ENCODE data around the gene NLRP5.
"Not testable (repeated sequence)": the region's sequence is repeated elsewhere in the genome, so short reads cannot be mapped to it uniquely, and the experiment has no call there.

Gene NLRP5

DNA sequence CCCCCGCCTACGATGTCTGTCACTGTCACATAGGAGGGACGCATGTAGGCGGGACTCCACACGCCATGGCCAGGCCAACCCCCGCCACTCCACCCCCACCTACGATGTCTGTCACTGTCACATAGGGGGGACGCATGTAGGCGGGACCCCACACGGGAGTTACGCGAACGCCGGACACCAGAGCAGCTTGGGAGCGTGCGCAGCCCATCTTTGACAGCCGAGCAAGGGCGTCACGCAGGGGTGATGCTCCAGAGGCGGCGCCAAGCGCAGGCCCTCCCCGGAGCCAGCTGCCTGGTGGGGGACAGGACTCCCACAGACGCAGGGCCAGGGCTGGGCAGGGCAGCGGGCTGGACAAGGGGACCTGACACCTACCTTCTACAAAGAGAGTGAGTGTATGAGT is 114.5 kb downstream of the NLRP5 start:
- FAIRE-seq: no peak
- no peak for TF ChIP-seq POLR2AphosphoS5 (IDR thresholded peaks at IDR 0.05; ENCODE audit: low read depth, low read length)
- TF ChIP-seq POLR2A (IDR thresholded peaks at IDR 0.05; ENCODE audit: low read depth, low read length): no peak
- TF ChIP-seq TAF1 (IDR thresholded peaks at IDR 0.05; ENCODE audit: borderline replicate concordance, low read depth, low read length): no peak
- DNase-seq (ENCODE audit: insufficient read length): no peak

DNA sequence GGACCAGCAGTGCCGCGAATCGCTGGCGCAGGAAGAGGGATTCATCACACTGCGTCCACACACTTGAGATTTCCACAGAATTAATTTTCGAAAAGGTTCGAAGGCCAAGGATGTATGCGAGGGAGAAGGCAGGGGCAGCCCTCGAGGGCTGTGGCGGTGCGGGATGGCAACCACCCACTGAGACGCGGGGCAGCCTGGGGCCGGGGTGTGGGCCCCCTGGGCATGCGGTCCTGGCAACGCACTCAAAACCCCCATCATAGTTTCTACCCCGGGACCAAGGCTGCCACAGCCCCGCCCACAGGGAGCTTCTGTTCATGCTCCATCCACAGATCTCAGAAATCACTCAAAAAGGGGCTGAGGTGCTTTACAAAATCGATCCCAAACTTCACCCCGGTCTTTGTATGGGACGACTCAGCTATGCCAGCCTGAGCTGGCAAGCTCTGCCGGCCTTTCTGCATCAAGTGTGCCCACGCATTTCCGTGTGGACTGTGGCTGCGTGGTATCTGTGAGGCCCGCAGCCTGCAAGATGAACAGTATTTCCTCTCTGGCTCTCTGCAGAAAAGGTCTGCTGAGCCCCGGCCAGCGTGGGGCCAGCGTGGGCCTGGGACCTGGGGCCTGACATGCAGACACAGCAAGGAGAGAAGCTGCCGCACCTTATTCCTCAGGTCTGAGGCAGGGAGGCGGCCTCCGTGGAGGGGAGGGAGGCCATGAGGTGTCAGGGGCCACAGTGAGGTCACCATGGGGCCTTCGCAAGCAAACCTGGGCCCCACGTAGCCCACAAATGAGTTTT is 115.4 kb downstream of the NLRP5 start:
- FAIRE-seq (no peak), DNase-seq (ENCODE audit: insufficient read length) (no peak)
- no peak for TF ChIP-seq POLR2A (IDR thresholded peaks at IDR 0.05; ENCODE audit: low read depth, low read length)
- TF ChIP-seq TAF1 (IDR thresholded peaks at IDR 0.05; ENCODE audit: borderline replicate concordance, low read depth, low read length): no peak
- no peak for TF ChIP-seq POLR2AphosphoS5 (IDR thresholded peaks at IDR 0.05; ENCODE audit: low read depth, low read length)

GRCh38 chr19:56103027-56103614 is 116.5 kb downstream of the NLRP5 start:
- no peak for FAIRE-seq
- no peak for TF ChIP-seq POLR2AphosphoS5 (IDR thresholded peaks at IDR 0.05; ENCODE audit: low read depth, low read length)
- TF ChIP-seq POLR2A (IDR thresholded peaks at IDR 0.05; ENCODE audit: low read depth, low read length): no peak
- no peak for TF ChIP-seq TAF1 (IDR thresholded peaks at IDR 0.05; ENCODE audit: borderline replicate concordance, low read depth, low read length)
- DNase-seq (ENCODE audit: insufficient read length): no peak

DNA sequence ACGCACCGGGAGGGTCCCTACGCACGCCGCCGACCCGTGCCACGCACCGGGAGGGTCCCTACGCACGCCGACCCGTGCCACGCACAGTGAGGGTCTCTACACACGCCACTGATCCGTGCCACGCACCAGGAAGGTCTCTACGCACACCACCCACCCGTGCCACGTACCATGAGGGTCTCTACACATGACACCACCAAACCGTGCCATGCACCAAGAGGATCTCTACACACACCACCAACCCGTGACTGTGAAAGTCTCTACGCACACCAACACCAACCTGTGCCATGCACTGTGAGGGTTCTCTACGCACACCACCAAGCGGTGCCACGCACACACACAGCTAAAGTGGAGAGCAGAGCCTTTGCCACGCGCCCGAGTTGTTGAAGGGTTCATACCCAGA is 117.8 kb downstream of the NLRP5 start:
- DNase-seq (ENCODE audit: insufficient read length) (no peak), FAIRE-seq (no peak)
- TF ChIP-seq POLR2A (IDR thresholded peaks at IDR 0.05; ENCODE audit: low read depth, low read length) (no peak), TAF1 (IDR thresholded peaks at IDR 0.05; ENCODE audit: borderline replicate concordance, low read depth, low read length) (no peak), POLR2AphosphoS5 (IDR thresholded peaks at IDR 0.05; ENCODE audit: low read depth, low read length) (no peak)

- no peak for DNase-seq (ENCODE audit: insufficient read length)
- TF ChIP-seq TAF1 (IDR thresholded peaks at IDR 0.05; ENCODE audit: borderline replicate concordance, low read depth, low read length) (no peak), POLR2A (IDR thresholded peaks at IDR 0.05; ENCODE audit: low read depth, low read length) (no peak), POLR2AphosphoS5 (IDR thresholded peaks at IDR 0.05; ENCODE audit: low read depth, low read length) (no peak)
- no peak for FAIRE-seq
These were observed 118.6 kb downstream of the NLRP5 start for GRCh38 chr19:56105090-56105701.

DNA sequence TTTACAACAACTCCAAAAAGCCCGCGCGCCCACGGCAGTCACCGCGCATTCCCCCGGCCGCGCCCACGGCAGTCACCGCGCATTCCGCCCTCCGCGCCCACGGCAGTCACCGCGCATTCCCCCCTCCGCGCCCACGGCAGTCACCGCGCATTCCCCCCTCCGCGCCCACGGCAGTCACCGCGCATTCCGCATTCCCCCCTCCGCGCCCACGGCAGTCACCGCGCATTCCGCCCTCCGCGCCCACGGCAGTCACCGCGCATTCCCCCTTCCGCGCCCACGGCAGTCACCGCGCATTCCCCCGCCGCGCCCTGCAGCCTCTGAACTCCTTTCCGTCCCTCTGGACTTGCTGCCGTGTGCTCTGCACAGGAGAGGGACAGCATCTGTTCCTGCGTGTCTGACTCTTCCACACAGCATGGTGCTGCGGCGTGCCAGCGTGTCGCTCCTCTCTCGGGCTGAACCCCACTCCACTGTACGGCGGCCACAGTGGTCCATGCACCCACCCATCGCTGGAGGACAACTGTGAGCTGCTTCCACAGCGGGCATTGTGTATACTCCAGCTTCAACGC is 119.3 kb downstream of the NLRP5 start:
- not testable (repeated sequence) for FAIRE-seq; DNase-seq (ENCODE audit: insufficient read length)

GRCh38 chr19:56106397-56106849 is 119.8 kb downstream of the NLRP5 start:
- no peak for TF ChIP-seq TAF1 (IDR thresholded peaks at IDR 0.05; ENCODE audit: borderline replicate concordance, low read depth, low read length)
- no peak for TF ChIP-seq POLR2AphosphoS5 (IDR thresholded peaks at IDR 0.05; ENCODE audit: low read depth, low read length)
- no peak for TF ChIP-seq POLR2A (IDR thresholded peaks at IDR 0.05; ENCODE audit: low read depth, low read length)
- no peak for FAIRE-seq
- no peak for DNase-seq (ENCODE audit: insufficient read length)

DNA sequence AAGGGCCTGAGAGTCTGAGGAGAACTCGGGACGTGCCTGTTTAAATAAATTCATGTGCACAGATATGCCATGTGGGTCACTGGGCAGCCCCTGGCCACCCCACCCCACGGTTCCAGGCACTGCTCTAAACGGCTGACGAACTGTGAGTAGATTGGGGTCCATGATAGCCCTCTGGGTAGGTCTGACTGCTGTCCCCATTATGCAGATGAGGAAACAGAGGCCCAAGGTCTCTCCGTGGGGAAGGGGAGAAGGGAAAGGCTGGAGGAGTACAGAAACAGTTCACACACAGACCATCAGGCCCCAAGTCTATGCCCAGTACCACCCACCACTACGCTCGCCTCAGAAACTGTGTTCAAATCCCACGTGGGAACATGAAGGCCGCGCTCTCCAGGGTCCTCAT is 120.4 kb downstream of the NLRP5 start:
- TF ChIP-seq POLR2A (IDR thresholded peaks at IDR 0.05; ENCODE audit: low read depth, low read length) (no peak), TAF1 (IDR thresholded peaks at IDR 0.05; ENCODE audit: borderline replicate concordance, low read depth, low read length) (no peak), POLR2AphosphoS5 (IDR thresholded peaks at IDR 0.05; ENCODE audit: low read depth, low read length) (no peak)
- DNase-seq (ENCODE audit: insufficient read length): no peak
- FAIRE-seq: no peak

- TF ChIP-seq POLR2A (IDR thresholded peaks at IDR 0.05; ENCODE audit: low read depth, low read length): no peak
- no peak for TF ChIP-seq TAF1 (IDR thresholded peaks at IDR 0.05; ENCODE audit: borderline replicate concordance, low read depth, low read length)
- TF ChIP-seq POLR2AphosphoS5 (IDR thresholded peaks at IDR 0.05; ENCODE audit: low read depth, low read length): no peak
- DNase-seq (ENCODE audit: insufficient read length): no peak
- FAIRE-seq: no peak
These were observed 121.2 kb downstream of the NLRP5 start for GRCh38 chr19:56107626-56108351.

DNA sequence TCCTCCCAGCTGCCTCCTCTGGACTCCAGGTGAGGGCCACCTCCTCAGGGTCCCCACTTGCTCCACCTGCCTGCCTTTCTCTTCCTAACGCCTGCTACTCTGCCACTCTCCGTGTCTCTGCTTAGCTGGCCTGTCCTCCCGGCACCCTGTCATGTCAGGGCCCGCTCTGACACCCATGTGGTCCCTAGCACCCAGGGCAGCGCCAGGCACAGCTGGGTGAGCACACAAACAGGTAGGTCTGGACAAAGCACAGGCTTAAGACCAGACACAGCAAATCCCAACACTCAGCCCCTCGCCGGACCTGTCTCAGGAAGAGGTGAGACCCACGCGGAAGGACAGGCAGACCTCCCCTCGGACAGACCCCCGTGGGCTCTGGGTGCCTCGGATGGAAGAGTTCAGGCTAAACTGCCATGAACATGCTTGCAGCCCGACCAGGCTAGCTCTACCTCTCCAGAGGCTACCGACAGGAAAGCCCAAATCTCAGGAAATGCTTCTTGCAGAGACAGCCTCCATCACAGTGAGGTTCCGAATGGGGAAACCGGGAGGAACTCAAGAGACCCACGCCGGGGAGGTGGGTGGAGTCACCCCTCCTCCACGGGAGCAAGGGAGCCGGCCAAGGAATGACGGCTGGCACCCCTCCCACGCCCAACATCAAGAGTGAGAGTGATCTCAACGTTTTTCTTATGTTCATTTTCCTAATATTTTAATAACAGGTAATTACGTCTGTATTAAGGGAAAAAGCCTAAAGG is 122.0 kb downstream of the NLRP5 start:
- no peak for TF ChIP-seq POLR2AphosphoS5 (IDR thresholded peaks at IDR 0.05; ENCODE audit: low read depth, low read length)
- no peak for TF ChIP-seq TAF1 (IDR thresholded peaks at IDR 0.05; ENCODE audit: borderline replicate concordance, low read depth, low read length)
- no peak; the same call in 1 of the 2 replicates for TF ChIP-seq POLR2A (IDR thresholded peaks at IDR 0.05; ENCODE audit: low read depth, low read length)
- DNase-seq (ENCODE audit: insufficient read length) (no peak), FAIRE-seq (no peak)

Measured in GM12892 (cell line).